GM10266 (cell line): ENCODE measurements around the gene DGKG.

Experiments used
- DNase-seq: peaks from one replicate; pipeline ENCODE4 v3.0.0; 2012; ENCODE audit errors: extremely low spot score
- CTCF ChIP-seq: IDR thresholded peaks from 2 replicates; pipeline ENCODE4 v1.5.1; 2012; ENCODE audit warnings: mild to moderate bottlenecking, low read depth; ENCODE audit not compliant: control insufficient read depth, insufficient read depth; ENCODE audit errors: missing control alignments

The DGKG gene

GRCh38 chr3:186166491-186167288, 195.3 kb downstream of the DGKG start:
- DNase-seq: no peak
- no peak for TF ChIP-seq CTCF

GRCh38 chr3:186166036-186166435, 196.0 kb downstream of the DGKG start:
- no peak for DNase-seq
- no peak for TF ChIP-seq CTCF

GRCh38 chr3:186165331-186165730, 196.7 kb downstream of the DGKG start:
- no peak for DNase-seq

GRCh38 chr3:186164696-186165095, 197.3 kb downstream of the DGKG start:
- TF ChIP-seq CTCF: no peak

More at GRCh38 chr3:186165331-186165730, 196.7 kb downstream of the DGKG start:
- TF ChIP-seq CTCF: no peak

GRCh38 chr3:186162221-186162620, 199.8 kb downstream of the DGKG start:
- DNase-seq: no peak
- TF ChIP-seq CTCF: no peak

More at GRCh38 chr3:186164696-186165095, 197.3 kb downstream of the DGKG start:
- DNase-seq: no peak

GRCh38 chr3:186160691-186161243, 201.3 kb downstream of the DGKG start:
- TF ChIP-seq CTCF: no peak
- no peak for DNase-seq

GRCh38 chr3:186154641-186155040, 207.4 kb downstream of the DGKG start:
- TF ChIP-seq CTCF: no peak
- no peak for DNase-seq
